ENCODE data around the gene LRRC70. TPM values are rescaled to one million over a fixed set of nuclear protein-coding genes. Genes with fewer than 3 reads are reported as not detected.
A peak's percentile ranks its signal among the peaks of the same experiment; 100 is the strongest.

Gene LRRC70
- total RNA-seq, 1 donor from 2014 or later: 0.77 TPM

- H3K4me1 Mint-ChIP-seq (ENCODE audit: low read depth): no peaks in the 10 kb centered on the region
- H3K27me3 Mint-ChIP-seq: no peaks in the 10 kb centered on the region
- H3K9me3 Mint-ChIP-seq (ENCODE audit: low read depth): peaks cover 15% of the 10 kb centered on the region
- peaks cover 27% of the 10 kb centered on the region for H3K36me3 Mint-ChIP-seq (ENCODE audit: insufficient read depth)
- no peak for DNase-seq (ENCODE audit: low spot score, unreplicated experiment)
- H3K27ac Mint-ChIP-seq: no peak overlapping the region
- no peak overlapping the region for H3K4me3 Mint-ChIP-seq (ENCODE audit: low read depth)
- TF ChIP-seq CTCF (IDR thresholded peaks at IDR 0.05; ENCODE audit: unreplicated experiment): no peak
Observed at GRCh38 chr5:62568143-62568542, 10.5 kb upstream of the LRRC70 start.

- no peaks in the 10 kb centered on the region for H3K27me3 Mint-ChIP-seq
- no peak for TF ChIP-seq CTCF (IDR thresholded peaks at IDR 0.05; ENCODE audit: unreplicated experiment)
- H3K4me3 Mint-ChIP-seq (ENCODE audit: low read depth): no peak overlapping the region
- H3K4me1 Mint-ChIP-seq (ENCODE audit: low read depth): no peaks in the 10 kb centered on the region
- H3K27ac Mint-ChIP-seq: peak overlapping the region; percentile 1
- no peak for DNase-seq (ENCODE audit: low spot score, unreplicated experiment)
- peaks cover 15% of the 10 kb centered on the region for H3K9me3 Mint-ChIP-seq (ENCODE audit: low read depth)
- peaks cover 27% of the 10 kb centered on the region for H3K36me3 Mint-ChIP-seq (ENCODE audit: insufficient read depth)
Observed at GRCh38 chr5:62568800-62569432, 9.7 kb upstream of the LRRC70 start.

GRCh38 chr5:62569470-62569869 is 9.1 kb upstream of the LRRC70 start:
- Mint-ChIP-seq H3K27me3 (no peaks in the 10 kb centered on the region), H3K4me3 (ENCODE audit: low read depth) (no peak overlapping the region), H3K27ac (peak overlapping the region; percentile 1), H3K36me3 (ENCODE audit: insufficient read depth) (peaks cover 27% of the 10 kb centered on the region), H3K9me3 (ENCODE audit: low read depth) (peaks cover 15% of the 10 kb centered on the region), H3K4me1 (ENCODE audit: low read depth) (no peaks in the 10 kb centered on the region)
- no peak for DNase-seq (ENCODE audit: low spot score, unreplicated experiment)
- TF ChIP-seq CTCF (IDR thresholded peaks at IDR 0.05; ENCODE audit: unreplicated experiment): no peak

GRCh38 chr5:62572918-62573514 is 5.6 kb upstream of the LRRC70 start:
- Mint-ChIP-seq H3K4me1 (ENCODE audit: low read depth) (no peaks in the 10 kb centered on the region), H3K4me3 (ENCODE audit: low read depth) (no peak overlapping the region), H3K27me3 (no peaks in the 10 kb centered on the region), H3K9me3 (ENCODE audit: low read depth) (peaks cover 4% of the 10 kb centered on the region), H3K36me3 (ENCODE audit: insufficient read depth) (peaks cover 8% of the 10 kb centered on the region), H3K27ac (no peak overlapping the region)
- no peak for TF ChIP-seq CTCF (IDR thresholded peaks at IDR 0.05; ENCODE audit: unreplicated experiment)
- DNase-seq (ENCODE audit: low spot score, unreplicated experiment): no peak

- peaks cover 2% of the 10 kb centered on the region for H3K4me1 Mint-ChIP-seq (ENCODE audit: low read depth)
- H3K27me3 Mint-ChIP-seq: no peaks in the 10 kb centered on the region
- no peak for DNase-seq (ENCODE audit: low spot score, unreplicated experiment)
- no peak overlapping the region for H3K4me3 Mint-ChIP-seq (ENCODE audit: low read depth)
- no peaks in the 10 kb centered on the region for H3K9me3 Mint-ChIP-seq (ENCODE audit: low read depth)
- no peaks in the 10 kb centered on the region for H3K36me3 Mint-ChIP-seq (ENCODE audit: insufficient read depth)
- H3K27ac Mint-ChIP-seq: no peak overlapping the region
- TF ChIP-seq CTCF (IDR thresholded peaks at IDR 0.05; ENCODE audit: unreplicated experiment): no peak
Observed at GRCh38 chr5:62574599-62574998, 4.0 kb upstream of the LRRC70 start.

All from progenitor cell of endocrine pancreas (in vitro differentiated cells).